ENCODE measurements around the gene PAM.

DNA sequence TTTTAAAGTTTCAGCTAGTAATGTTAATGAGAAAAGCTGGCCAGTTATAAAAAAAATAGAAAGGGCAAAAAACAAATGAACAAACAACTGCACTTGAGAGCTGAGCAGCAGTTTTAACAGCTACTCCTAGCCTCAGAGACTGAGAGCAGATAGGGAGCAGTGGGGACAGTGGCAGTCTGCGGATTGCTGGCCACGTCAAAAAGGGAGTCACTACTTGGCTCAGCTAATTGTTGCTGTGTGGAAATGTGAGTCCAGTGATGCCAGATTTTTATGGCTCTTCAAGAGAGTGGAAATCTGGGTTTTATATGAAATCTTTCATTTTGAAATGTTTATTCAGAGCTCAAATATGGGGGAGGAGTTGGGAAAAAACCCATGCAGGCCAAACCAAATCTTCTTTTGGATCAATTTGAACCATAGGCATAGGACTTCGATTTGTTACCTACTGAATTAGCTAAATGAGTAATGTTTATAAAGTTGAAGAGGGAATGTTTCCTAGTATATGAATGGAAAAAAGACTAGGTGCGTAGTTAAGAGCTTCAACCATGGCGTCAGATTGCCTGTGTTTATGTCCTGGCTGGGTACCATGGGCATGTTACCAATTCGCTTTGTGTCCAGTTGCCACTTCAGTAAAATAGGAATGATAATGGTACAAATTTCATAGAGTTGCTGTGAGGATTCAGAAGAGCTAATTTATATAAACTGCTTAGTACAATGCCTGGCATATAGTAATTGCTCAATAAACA lies 102.1 kb downstream of the PAM start:
- TF ChIP-seq SP1 (IDR thresholded peaks at IDR 0.05) = no peak
- TF ChIP-seq SP1 (CRISPR knock-in tag; IDR thresholded peaks at IDR 0.05) = no peak
- TF ChIP-seq, protein P1, sequence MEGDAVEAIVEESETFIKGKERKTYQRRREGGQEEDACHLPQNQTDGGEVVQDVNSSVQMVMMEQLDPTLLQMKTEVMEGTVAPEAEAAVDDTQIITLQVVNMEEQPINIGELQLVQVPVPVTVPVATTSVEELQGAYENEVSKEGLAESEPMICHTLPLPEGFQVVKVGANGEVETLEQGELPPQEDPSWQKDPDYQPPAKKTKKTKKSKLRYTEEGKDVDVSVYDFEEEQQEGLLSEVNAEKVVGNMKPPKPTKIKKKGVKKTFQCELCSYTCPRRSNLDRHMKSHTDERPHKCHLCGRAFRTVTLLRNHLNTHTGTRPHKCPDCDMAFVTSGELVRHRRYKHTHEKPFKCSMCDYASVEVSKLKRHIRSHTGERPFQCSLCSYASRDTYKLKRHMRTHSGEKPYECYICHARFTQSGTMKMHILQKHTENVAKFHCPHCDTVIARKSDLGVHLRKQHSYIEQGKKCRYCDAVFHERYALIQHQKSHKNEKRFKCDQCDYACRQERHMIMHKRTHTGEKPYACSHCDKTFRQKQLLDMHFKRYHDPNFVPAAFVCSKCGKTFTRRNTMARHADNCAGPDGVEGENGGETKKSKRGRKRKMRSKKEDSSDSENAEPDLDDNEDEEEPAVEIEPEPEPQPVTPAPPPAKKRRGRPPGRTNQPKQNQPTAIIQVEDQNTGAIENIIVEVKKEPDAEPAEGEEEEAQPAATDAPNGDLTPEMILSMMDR (CRISPR knock-in tag; IDR thresholded peaks at IDR 0.05) = no peak
- TF ChIP-seq, protein P2, sequence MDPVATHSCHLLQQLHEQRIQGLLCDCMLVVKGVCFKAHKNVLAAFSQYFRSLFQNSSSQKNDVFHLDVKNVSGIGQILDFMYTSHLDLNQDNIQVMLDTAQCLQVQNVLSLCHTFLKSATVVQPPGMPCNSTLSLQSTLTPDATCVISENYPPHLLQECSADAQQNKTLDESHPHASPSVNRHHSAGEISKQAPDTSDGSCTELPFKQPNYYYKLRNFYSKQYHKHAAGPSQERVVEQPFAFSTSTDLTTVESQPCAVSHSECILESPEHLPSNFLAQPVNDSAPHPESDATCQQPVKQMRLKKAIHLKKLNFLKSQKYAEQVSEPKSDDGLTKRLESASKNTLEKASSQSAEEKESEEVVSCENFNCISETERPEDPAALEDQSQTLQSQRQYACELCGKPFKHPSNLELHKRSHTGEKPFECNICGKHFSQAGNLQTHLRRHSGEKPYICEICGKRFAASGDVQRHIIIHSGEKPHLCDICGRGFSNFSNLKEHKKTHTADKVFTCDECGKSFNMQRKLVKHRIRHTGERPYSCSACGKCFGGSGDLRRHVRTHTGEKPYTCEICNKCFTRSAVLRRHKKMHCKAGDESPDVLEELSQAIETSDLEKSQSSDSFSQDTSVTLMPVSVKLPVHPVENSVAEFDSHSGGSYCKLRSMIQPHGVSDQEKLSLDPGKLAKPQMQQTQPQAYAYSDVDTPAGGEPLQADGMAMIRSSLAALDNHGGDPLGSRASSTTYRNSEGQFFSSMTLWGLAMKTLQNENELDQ (CRISPR knock-in tag; IDR thresholded peaks at IDR 0.05; ENCODE audit: borderline replicate concordance) = no peak
- TF ChIP-seq RFXANK (CRISPR knock-in tag; IDR thresholded peaks at IDR 0.05) = no peak
- TF ChIP-seq, protein P3, sequence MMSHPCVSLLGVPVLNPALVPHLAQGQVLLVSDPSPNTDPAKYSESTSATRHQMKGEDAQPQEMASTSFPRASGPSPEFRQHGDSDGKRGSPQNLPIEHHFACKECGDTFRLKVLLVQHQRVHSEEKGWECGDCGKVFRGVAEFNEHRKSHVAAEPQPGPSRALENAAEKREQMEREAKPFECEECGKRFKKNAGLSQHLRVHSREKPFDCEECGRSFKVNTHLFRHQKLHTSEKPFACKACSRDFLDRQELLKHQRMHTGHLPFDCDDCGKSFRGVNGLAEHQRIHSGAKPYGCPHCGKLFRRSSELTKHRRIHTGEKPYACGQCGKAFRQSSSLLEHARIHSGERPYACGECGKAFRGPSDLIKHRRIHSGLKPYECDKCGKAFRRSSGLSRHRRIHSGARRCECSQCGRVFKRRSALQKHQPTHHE (CRISPR knock-in tag; IDR thresholded peaks at IDR 0.05; ENCODE audit: borderline replicate concordance) = no peak
- TF ChIP-seq NFIC (IDR thresholded peaks at IDR 0.05; ENCODE audit: low read length) = no peak
- TF ChIP-seq MZF1 (CRISPR knock-in tag; IDR thresholded peaks at IDR 0.05; ENCODE audit: borderline replicate concordance) = no peak
